Ramos (cell line): ENCODE results near the gene KIAA1671.
"Not testable (repeated sequence)": the region's sequence is repeated elsewhere in the genome, so short reads cannot be mapped to it uniquely, and the experiment has no call there.

Experiments
- in situ Hi-C: fragments of 300-500 bp; cut with MboI; formaldehyde crosslinking; loops from one replicate; pipeline ENCODE4 v1.14.3; 2022; ENCODE audit warnings: low sequenced_read_pairs; ENCODE audit not compliant: unreplicated experiment

Gene KIAA1671

DNA sequence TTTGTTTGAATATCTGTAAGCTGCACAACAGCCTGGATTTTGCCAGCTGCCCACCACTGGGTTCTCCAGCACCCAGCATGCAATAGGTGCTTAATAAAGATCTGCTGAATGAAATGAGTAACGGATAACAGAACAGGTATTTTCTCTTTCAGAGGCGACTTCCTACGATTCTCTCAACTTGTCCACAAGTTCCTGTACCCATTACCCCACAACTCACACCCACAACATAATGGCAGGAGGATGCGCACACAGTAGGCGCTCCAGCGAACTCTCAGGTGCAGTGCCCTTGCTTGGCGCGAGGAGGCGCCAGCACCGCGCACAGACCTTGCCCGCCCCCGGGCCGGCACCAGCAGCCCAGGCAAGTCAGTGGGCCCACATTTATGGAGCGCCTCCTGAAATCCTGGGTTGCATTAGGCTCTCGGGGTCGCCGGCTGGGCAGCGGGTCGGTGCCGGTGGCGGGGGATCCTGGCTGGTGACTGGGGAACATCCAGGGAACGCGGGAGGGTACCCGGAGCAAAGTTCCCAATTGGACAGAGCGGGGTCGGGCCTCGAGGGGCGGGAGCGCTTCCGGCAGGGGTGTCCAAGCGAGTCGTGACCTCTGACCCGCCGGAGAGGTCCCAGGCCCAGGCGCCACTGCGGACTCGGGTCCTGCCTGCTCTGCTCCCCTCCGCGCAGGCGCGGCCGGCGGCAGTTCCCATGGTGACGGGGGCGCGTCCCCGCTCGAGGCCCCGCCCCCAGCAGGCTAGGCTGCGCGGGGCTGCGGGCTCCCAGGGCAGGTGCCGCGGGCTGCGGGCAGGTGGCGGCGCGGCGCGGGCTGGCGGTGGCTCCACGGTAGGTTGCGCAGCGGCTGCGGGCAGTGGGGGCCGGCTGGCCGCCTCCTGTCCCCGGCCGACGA is at the start of gene KIAA1671:
KIAA1671 (plus strand) TSS at position 775 of the 895 bp plus-strand sequence. CDS start 75,284 bp downstream, outside the sequence.
- in situ Hi-C loops: loop anchor here (5.0 kb wide), 1 partner anchor 95 kb away; no protein-coding TSS in a partner anchor

- in situ Hi-C loops: no loop called here
Measured at GRCh38 chr22:24905909-24906308, 46.6 kb upstream of the KIAA1671 start.

DNA sequence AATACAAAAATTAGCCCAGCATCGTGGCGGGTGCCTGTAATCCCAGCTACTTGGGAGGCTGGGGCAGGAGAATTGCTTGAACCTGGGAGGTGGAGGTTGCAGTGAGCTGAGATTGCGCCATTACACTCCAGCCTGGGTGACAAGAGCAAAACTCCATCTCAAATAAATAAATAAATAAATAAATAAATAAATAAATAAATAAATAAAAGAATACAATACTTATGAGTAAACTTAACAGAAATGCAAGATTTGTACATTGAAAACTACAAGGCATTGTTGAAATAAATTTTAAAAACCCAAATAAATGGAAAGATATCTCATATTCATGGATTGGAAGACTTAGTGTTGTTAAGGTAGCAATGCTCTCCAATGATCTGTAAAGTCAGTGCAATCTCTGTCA is 45.4 kb upstream of the KIAA1671 start:
- in situ Hi-C loops: not testable (repeated sequence)

- in situ Hi-C loops: no loop called here
Measured at GRCh38 chr22:24920029-24920428, 32.5 kb upstream of the KIAA1671 start.

GRCh38 chr22:24925586-24926427 is 26.7 kb upstream of the KIAA1671 start:
- in situ Hi-C loops: no loop called here

DNA sequence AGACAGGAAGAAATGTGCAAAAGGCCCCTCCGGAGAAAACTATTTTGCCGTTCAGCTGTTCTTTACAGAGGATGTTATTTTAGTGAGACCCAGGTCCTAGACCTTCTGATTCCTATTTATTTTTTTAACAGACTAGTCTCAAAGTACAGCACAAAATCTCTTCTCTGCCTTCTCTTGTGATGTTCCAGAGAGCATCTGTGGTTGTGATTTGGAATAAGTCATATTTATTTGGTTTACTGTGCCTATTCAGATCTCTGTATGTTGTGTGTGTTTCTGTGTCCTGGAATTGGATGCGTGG is 26.1 kb upstream of the KIAA1671 start:
- in situ Hi-C loops: no loop called here

GRCh38 chr22:24926849-24927579 is 25.5 kb upstream of the KIAA1671 start:
- in situ Hi-C loops: no loop called here

DNA sequence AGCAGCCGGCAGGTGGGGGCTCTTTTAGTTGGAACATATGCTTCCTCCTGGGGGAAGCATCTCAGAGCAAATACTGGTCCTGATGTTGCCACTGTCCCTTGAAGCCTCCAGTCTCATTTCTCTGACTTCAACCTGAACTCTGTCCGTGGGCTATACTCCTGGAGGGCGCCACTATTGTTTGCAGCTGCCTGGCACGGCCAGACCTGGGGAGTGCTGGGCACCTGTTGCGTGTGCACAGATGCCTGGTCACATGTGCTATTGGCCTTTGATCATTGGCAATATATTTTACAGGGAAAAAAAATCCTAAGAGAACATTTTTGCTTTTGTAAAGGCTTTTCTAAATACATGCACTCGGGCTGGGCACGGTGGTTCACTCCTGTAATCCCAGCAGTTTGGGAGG is 24.2 kb upstream of the KIAA1671 start:
- in situ Hi-C loops: no loop called here

- in situ Hi-C loops: no loop called here
Measured at GRCh38 chr22:24930678-24931077, 21.8 kb upstream of the KIAA1671 start.

GRCh38 chr22:24935771-24936483 is 16.6 kb upstream of the KIAA1671 start:
- in situ Hi-C loops: no loop called here

GRCh38 chr22:24937114-24937513 is 15.4 kb upstream of the KIAA1671 start:
- in situ Hi-C loops: no loop called here

DNA sequence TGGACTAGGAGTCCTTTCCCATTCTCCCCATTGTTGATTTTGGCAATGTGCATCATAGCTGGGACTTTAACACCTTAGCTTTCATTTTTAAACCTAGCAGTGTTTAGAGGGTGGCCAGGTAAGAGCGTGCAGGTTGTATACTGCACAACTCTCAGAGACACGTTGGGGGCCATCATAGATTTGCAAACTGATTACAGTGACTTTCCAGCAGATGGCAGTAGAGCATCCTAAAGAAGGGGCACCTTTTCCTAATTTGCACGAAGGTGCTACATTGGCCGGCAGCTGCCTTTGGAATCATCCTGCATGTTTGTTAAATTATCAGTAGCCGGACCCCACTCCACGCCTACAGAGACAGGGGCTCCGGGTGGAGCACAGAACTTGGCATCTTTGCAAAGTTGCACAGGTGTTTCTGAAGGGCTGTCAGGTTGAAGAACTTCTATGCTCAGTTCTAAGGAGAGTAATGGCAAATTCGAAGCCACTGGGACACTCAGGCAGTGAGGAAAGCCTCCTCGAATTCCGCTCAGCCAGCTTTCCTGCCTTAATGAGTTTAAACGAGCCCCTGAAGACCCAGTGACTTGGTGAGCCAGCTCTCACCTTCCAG is 13.7 kb upstream of the KIAA1671 start:
- in situ Hi-C loops: no loop called here

DNA sequence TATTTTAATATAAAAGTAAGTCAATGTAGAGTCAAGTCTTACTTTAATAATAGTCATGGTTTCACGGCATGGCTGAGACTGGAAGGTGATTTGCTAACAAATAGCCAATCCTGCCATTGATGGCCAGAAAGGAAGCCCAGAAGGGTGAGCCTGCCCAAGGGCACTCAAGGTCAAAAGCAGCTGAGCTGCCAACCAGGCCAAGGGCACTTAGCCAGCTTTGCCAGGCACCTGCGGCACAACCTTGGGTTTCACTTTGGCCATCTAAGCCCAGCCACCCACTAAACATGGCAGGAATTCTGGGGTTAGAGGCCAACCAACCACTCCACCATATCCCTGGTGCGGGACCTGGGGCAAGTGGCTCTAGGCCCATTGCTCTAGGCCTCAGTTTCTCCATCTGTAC is 10.2 kb upstream of the KIAA1671 start:
- in situ Hi-C loops: no loop called here

DNA sequence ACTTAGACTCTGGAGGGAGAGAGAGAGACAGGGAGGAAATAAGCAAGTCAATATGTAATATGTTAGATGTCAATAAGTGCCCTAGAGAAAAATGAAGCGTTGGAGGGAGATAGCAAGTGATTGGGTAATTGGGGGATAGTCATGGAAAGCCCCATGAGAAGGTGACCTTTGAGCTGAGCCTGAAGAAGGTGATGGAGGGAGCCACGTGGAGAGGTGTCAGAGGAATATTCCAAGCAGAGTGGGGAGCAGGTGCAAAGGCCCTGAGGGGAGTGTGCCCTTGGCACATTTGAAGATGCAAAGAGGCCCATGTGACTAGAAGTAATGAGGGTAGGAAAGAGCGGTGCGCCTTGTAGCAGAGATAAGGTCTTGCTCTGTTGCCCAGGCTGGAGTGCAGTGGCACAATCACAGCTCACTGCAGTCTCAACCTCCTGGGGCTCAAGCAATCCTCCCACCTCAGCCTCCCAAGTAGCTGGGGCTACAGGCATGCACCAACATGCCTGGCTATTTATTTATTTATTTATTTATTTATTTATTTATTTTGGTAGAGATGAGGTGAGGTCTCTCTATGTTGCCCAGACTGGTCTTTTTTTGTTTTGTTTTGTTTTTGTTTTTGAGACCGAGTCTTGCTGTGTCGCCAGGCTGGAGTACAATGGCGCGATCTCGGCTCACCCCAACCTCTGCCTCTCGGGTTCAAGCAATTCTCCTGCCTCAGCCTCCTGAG is 8.1 kb upstream of the KIAA1671 start:
- in situ Hi-C loops: no loop called here

GRCh38 chr22:24945430-24945829 is 7.1 kb upstream of the KIAA1671 start:
- in situ Hi-C loops: no loop called here

DNA sequence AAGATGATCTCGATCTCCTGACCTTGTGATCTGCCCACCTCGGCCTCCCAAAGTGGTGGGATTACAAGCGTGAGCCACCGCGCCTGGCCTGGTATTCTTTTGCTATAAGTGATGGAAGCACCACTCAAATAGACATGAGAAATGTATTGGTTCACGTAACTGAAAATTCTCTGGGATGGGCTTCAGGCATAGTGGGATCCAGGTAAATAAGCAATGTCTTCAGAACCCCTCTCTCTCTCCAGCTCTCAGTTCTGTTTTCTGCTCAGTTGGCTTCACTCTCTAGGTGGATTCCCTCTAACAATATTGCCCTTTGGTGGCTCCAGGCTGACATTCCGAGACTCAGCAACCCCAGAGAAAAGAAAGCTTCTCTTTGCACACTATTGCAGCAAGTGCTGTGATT is 5.1 kb upstream of the KIAA1671 start:
- in situ Hi-C loops: no loop called here

GRCh38 chr22:24947881-24948280 is 4.6 kb upstream of the KIAA1671 start:
- in situ Hi-C loops: no loop called here

DNA sequence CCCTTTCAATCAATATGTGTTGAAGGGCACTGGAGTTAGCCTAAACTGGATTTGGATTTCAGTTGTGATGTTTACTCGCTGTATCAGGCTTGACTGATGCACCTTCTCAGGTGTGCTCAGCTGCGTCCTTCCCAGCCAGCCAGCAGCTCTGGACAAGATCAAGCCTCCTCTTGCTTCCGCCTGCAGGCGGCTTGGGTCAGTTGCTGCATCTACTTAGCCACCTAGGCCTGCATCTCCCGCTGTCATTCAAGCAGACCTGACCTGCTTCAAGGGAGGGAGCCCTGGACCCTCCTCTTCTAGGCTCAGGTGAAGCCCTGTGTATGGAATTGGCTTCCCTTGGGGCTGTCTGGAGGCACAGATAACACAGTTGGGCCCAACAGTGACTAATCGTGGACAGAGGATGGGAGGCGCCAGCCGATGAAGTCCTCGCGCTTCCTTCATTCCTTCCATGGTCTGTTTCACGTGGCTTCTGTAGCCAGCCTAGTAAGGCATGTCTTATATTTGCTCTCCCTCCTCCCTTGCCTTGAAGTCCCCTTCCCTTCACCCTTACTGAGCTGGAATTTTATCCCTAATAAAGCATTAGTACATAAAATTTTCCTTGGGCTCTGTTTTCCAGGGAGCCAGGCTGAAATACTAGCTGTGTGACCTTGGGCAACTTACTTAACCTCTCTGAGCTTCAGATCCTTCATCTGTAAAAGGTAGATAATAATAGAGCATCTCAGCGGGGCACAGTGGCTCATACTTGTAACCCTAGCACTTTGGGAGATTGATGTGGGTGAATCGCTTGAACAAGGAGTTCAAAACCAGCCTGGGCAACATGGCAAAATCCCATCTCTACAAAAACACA is 3.9 kb upstream of the KIAA1671 start:
- in situ Hi-C loops: no loop called here
